AG20443 (cell line): ENCODE data around the gene FAM3D.

Experiments used
- DNase-seq: peaks from one replicate; pipeline ENCODE4 v3.0.0; 2012; ENCODE audit warnings: low spot score, mixed read lengths

FAM3D gene

GRCh38 chr3:58654466-58654865 lies 12.1 kb downstream of the FAM3D start:
- DNase-seq: no peak

GRCh38 chr3:58652624-58653023 lies 13.9 kb downstream of the FAM3D start:
- no peak for DNase-seq

- DNase-seq: no peak
These were observed 15.3 kb downstream of the FAM3D start for GRCh38 chr3:58651276-58651675.

- no peak for DNase-seq
These were observed 19.0 kb downstream of the FAM3D start for GRCh38 chr3:58647381-58648141.

GRCh38 chr3:58646503-58646902 lies 20.1 kb downstream of the FAM3D start:
- no peak for DNase-seq

GRCh38 chr3:58645726-58646125 lies 20.8 kb downstream of the FAM3D start:
- no peak for DNase-seq

GRCh38 chr3:58642846-58643245 lies 23.7 kb downstream of the FAM3D start:
- DNase-seq: no peak

GRCh38 chr3:58640700-58641372 lies 25.7 kb downstream of the FAM3D start:
- DNase-seq: peak; percentile 91

GRCh38 chr3:58639842-58640241 lies 26.7 kb downstream of the FAM3D start:
- DNase-seq: no peak

- DNase-seq: no peak
These were observed 27.6 kb downstream of the FAM3D start for GRCh38 chr3:58639001-58639400.

- no peak for DNase-seq
These were observed 28.0 kb downstream of the FAM3D start for GRCh38 chr3:58638591-58638990.

- DNase-seq: no peak
These were observed 29.1 kb downstream of the FAM3D start for GRCh38 chr3:58637509-58637908.

GRCh38 chr3:58635371-58636285 lies 30.9 kb downstream of the FAM3D start:
- no peak for DNase-seq

- no peak for DNase-seq
These were observed 33.3 kb downstream of the FAM3D start for GRCh38 chr3:58633157-58633865.

GRCh38 chr3:58631742-58632141 lies 34.8 kb downstream of the FAM3D start:
- DNase-seq: no peak

GRCh38 chr3:58630710-58631092 lies 35.9 kb downstream of the FAM3D start:
- no peak for DNase-seq

- peak; percentile 76 for DNase-seq
These were observed 36.4 kb downstream of the FAM3D start for GRCh38 chr3:58630076-58630709.

- no peak for DNase-seq
These were observed 36.9 kb downstream of the FAM3D start for GRCh38 chr3:58629629-58630028.

- peak; percentile 84 for DNase-seq
These were observed 37.6 kb downstream of the FAM3D start for GRCh38 chr3:58628823-58629562.

GRCh38 chr3:58627941-58628340 lies 38.6 kb downstream of the FAM3D start:
- no peak for DNase-seq

GRCh38 chr3:58627570-58627885 lies 39.0 kb downstream of the FAM3D start:
- DNase-seq: no peak
